Endothelial cell of coronary artery (primary cell): ENCODE results near the gene DENND1A. TPM values are rescaled to one million over a fixed set of nuclear protein-coding genes. Genes with fewer than 3 reads are reported as not detected.

Experiments
- total RNA-seq: library from RNA; depleted of rRNA; stranded (reverse); fragments of >200 nt; gene quantifications from 2 replicates; pipeline ENCODE4 v1.2.3, GENCODE V29; 2014

The DENND1A gene, protein sequence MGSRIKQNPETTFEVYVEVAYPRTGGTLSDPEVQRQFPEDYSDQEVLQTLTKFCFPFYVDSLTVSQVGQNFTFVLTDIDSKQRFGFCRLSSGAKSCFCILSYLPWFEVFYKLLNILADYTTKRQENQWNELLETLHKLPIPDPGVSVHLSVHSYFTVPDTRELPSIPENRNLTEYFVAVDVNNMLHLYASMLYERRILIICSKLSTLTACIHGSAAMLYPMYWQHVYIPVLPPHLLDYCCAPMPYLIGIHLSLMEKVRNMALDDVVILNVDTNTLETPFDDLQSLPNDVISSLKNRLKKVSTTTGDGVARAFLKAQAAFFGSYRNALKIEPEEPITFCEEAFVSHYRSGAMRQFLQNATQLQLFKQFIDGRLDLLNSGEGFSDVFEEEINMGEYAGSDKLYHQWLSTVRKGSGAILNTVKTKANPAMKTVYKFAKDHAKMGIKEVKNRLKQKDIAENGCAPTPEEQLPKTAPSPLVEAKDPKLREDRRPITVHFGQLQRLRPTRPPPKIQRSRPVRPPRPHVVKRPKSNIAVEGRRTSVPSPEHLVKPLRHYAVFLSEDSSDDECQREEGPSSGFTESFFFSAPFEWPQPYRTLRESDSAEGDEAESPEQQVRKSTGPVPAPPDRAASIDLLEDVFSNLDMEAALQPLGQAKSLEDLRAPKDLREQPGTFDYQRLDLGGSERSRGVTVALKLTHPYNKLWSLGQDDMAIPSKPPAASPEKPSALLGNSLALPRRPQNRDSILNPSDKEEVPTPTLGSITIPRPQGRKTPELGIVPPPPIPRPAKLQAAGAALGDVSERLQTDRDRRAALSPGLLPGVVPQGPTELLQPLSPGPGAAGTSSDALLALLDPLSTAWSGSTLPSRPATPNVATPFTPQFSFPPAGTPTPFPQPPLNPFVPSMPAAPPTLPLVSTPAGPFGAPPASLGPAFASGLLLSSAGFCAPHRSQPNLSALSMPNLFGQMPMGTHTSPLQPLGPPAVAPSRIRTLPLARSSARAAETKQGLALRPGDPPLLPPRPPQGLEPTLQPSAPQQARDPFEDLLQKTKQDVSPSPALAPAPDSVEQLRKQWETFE
- total RNA-seq, result 8.7 and 10.2 TPM in 2 replicates

DNA sequence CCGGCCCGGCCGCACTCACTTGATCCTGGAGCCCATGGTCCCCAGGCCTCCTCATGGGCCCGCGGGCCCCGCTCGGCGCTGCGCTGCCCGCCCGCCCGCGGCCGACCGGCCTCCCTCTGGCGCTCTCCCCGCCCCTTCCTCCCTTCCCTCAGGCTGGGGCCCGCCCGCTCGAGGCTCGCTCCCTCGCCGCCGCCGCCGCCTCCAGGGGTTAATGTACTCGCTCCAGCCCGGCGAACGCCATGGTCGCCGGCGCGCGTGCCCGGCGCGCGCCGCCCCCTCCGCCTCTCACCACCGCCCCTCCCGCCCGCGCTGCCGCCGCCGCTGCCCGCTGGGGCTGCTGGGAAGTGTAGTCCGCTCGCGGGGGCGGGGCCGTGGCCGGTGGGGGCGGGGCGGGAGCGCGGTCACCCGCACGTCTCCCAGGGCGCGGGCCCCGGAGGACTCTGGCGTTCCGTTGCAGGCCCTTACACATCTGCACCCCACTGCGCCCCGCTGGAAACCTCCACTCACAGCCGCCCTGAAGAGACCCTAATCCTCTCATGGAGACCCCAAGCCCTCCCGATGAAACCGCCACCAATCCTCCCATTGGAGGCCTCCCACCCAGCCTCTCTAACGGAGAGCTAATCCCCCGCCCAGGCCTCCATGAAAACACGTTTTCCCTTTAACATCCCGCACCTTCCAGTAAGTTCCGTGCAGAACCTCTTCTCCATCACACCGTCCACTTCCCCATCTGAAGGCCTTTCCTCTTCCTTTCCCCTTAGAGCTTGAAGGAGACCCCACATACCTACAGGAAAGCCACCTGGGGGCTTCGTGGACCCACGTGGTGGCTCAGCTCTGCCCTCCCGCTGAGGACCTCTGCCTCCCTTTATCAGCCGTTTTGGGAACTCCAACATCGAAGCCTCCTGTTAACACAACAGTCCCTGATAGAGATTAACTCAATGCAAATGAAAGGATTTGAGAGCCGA, at the start of gene DENND1A:
DENND1A (minus strand) TSS at position 257 of the 962 bp plus-strand sequence; CDS start at position 36, 221 bp downstream.

DNA sequence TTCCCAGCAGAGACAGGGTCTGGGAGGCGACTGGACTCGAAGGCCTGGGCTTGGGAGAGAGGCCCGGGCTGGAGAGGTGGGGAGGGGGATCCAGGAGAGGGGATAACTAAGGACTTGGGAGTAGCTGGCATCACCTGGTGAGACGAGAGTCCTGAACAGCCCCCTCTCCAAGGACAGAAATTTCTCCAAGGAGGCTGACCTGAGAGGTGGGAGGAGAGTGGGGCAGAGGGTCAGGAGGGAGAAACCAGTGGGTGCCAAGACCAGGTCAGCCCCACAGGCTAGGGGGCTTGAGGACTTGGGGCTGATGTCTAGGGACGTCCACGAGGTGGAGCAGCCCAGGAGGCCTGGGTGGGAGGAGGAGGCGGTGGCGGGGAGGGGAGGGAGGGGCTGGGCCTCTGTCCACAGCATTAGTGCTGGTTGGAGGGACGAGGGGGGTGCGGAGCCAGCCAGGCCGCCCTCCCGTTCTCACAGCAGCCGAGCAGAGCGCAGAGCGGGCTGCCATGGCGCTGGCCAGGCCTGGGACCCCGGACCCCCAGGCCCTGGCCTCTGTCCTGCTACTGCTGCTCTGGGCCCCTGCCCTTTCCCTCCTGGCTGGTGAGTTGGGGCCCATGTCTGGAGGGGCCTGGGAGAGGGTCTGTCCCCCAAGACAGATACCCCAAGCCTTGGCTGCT, 574.0 kb downstream of the DENND1A start, which contains the start of gene CRB2:
CRB2 (plus strand) TSS at position 437 of the 671 bp plus-strand sequence; CDS start at position 501, 64 bp downstream.

Other genes starting within 250 kb of the DENND1A start
- gene LHX2, start 81.6 kb upstream of the DENND1A start, total RNA-seq, result not detected in 2 replicates